ENCODE measurements around the gene PRKG1. TPM values are rescaled to one million over a fixed set of nuclear protein-coding genes. Genes with fewer than 3 reads are reported as not detected.

Gene PRKG1
- polyA plus RNA-seq, 1 donor (not counting 4 experiments of a cell fraction or from before 2014, with no cell fraction given): 0.24 TPM

- DNase-seq (ENCODE audit: low read depth, low spot score) (no peak), FAIRE-seq (no peak)
- dilution Hi-C loops (cut with MboI; ENCODE audit: extremely low pct_ligation_motif_present, low sequenced_read_pairs): no loop called here
- Histone ChIP-seq H3K9ac (ENCODE audit: control insufficient read depth, extremely low read depth, insufficient read depth, low read length) (no peak overlapping the region), H2AFZ (ENCODE audit: control insufficient read depth, low read length) (no peak overlapping the region), H3K79me2 (ENCODE audit: control insufficient read depth, insufficient read depth, low read length) (no peaks in the 10 kb centered on the region), H4K20me1 (ENCODE audit: control insufficient read depth, extremely low read depth, insufficient read depth, low read length) (no peaks in the 10 kb centered on the region), H3K27me3 (ENCODE audit: control insufficient read depth, extremely low read depth, insufficient read depth, low read length) (no peaks in the 10 kb centered on the region), H3K36me3 (ENCODE audit: control insufficient read depth in 2 of 2, extremely low read depth in 1 of 2, insufficient read depth in 2 of 2, low read length in 2 of 2) (no peaks in the 10 kb centered on the region), H3K9me1 (ENCODE audit: control insufficient read depth, extremely low read depth, insufficient read depth, low read length) (no peaks in the 10 kb centered on the region), H3K9me3 (ENCODE audit: control insufficient read depth, low read depth, low read length) (no peaks in the 10 kb centered on the region), H3K27ac (ENCODE audit: control insufficient read depth, insufficient read depth, low read length) (no peak overlapping the region), H3K4me3 (ENCODE audit: control insufficient read depth in 2 of 3, extremely low read depth in 1 of 3, insufficient read depth in 2 of 3, low read depth in 1 of 3, low read length in 3 of 3) (no peak overlapping the region), H3K4me1 (ENCODE audit: control insufficient read depth, extremely low read depth, insufficient read depth, low read length) (no peaks in the 10 kb centered on the region), H3K4me2 (ENCODE audit: control insufficient read depth, extremely low read depth, insufficient read depth, low read depth, low read length) (no peak overlapping the region)
- TF ChIP-seq EZH2 (IDR thresholded peaks at IDR 0.05; ENCODE audit: low read length) (no peak), CTCF (optimal IDR thresholded peaks at IDR 0.05 in 1 of 3, IDR thresholded peaks at IDR 0.05 in 1 of 3, conservative IDR thresholded peaks at IDR 0.05 in 1 of 3; ENCODE audit: extremely low read depth in 1 of 3, insufficient read depth in 2 of 3, low read length in 3 of 3) (no peak)
Observed at GRCh38 chr10:52059089-52059488, 984.8 kb downstream of the PRKG1 start.

- DNase-seq (ENCODE audit: low read depth, low spot score): no peak
- Histone ChIP-seq H3K9me1 (ENCODE audit: control insufficient read depth, extremely low read depth, insufficient read depth, low read length) (no peaks in the 10 kb centered on the region), H3K4me1 (ENCODE audit: control insufficient read depth, extremely low read depth, insufficient read depth, low read length) (no peaks in the 10 kb centered on the region), H3K79me2 (ENCODE audit: control insufficient read depth, insufficient read depth, low read length) (no peaks in the 10 kb centered on the region), H4K20me1 (ENCODE audit: control insufficient read depth, extremely low read depth, insufficient read depth, low read length) (no peaks in the 10 kb centered on the region), H3K4me2 (ENCODE audit: control insufficient read depth, extremely low read depth, insufficient read depth, low read depth, low read length) (no peak overlapping the region), H3K27ac (ENCODE audit: control insufficient read depth, insufficient read depth, low read length) (no peak overlapping the region), H3K4me3 (ENCODE audit: control insufficient read depth in 2 of 3, extremely low read depth in 1 of 3, insufficient read depth in 2 of 3, low read depth in 1 of 3, low read length in 3 of 3) (no peak overlapping the region), H3K36me3 (ENCODE audit: control insufficient read depth in 2 of 2, extremely low read depth in 1 of 2, insufficient read depth in 2 of 2, low read length in 2 of 2) (no peaks in the 10 kb centered on the region), H3K9ac (ENCODE audit: control insufficient read depth, extremely low read depth, insufficient read depth, low read length) (no peak overlapping the region), H3K9me3 (ENCODE audit: control insufficient read depth, low read depth, low read length) (no peaks in the 10 kb centered on the region), H3K27me3 (ENCODE audit: control insufficient read depth, extremely low read depth, insufficient read depth, low read length) (no peaks in the 10 kb centered on the region), H2AFZ (ENCODE audit: control insufficient read depth, low read length) (no peak overlapping the region)
- dilution Hi-C loops (cut with MboI; ENCODE audit: extremely low pct_ligation_motif_present, low sequenced_read_pairs): no loop called here
- FAIRE-seq: no peak
- TF ChIP-seq CTCF (optimal IDR thresholded peaks at IDR 0.05 in 1 of 3, IDR thresholded peaks at IDR 0.05 in 1 of 3, conservative IDR thresholded peaks at IDR 0.05 in 1 of 3; ENCODE audit: extremely low read depth in 1 of 3, insufficient read depth in 2 of 3, low read length in 3 of 3) (no peak), EZH2 (IDR thresholded peaks at IDR 0.05; ENCODE audit: low read length) (no peak)
Observed at GRCh38 chr10:52063159-52063558, 988.9 kb downstream of the PRKG1 start.

All from keratinocyte (primary cell).